HEK293 (cell line): ENCODE measurements around the gene NHSL2.

Experiments
- ZNF629 ChIP-seq: fragments of 450-650 bp; formaldehyde crosslinking; IDR thresholded peaks from 2 replicates; pipeline ENCODE4 v1.5.1; 2017; ENCODE audit warnings: missing biosample characterization, missing genetic modification characterization
- ZNF747 ChIP-seq: fragments of 450-650 bp; formaldehyde crosslinking; IDR thresholded peaks from 2 replicates; pipeline ENCODE4 v1.5.1; 2016; ENCODE audit warnings: missing biosample characterization, missing genetic modification characterization

- no peak for TF ChIP-seq ZNF629 (tag by site-specific recombination)
- no peak for TF ChIP-seq ZNF747 (tag by site-specific recombination)
Observed at GRCh38 chrX:72041871-72042851, 131.5 kb downstream of the NHSL2 start.
